Uterus (tissue), 2 donors: ENCODE results near the gene CRB1.

Source experiments
- POLR2A ChIP-seq, 2 donors: fragments of 450-650 bp; IDR thresholded peaks; one replicate each; pipeline ENCODE4 v1.6.1; 2016; ENCODE audit warnings: antibody characterized with exemption in 2 of 2, mild to moderate bottlenecking in 1 of 2, moderate library complexity in 1 of 2
- TF ChIP-seq, protein P1 (sequence below), 4 experiments: fragments of 200-600 bp in 2 of 4; fragments of 450-650 bp in 2 of 4; sonication (generic) in 2 of 4; IDR thresholded peaks; one replicate each; pipeline ENCODE4 v1.5.1; 2016 to 2019; ENCODE audit warnings: antibody characterized with exemption in 4 of 4, mild to moderate bottlenecking in 2 of 4, moderate library complexity in 1 of 4

DNA sequence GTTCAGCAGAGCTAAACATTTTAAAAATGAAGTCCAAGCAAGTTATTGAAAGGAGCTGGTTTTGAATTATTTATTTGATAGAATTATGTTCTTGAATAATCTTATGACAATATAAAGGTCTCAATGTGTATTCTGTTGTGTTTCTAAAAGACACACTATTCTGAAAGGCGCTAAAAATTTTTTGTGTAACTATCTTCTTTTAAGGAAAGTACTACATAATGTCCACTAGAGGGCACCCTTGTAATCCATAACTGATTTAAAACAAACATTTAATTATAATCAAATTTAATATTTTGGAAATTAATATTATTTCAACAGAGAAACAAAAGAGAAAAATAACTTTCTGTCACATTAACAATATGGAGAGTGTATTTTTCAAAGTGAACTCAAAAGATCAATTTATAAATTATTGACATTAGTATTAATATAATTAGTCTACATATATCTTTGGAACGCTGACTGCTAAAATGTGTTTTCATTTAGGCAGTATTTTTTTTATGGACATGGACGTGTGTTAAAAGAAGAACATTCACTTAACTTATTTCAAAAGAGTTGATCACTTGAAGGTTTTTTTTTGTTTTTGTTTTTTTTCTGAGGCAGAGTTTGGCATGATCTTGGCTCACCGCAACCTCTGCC lies 258.8 kb downstream of the CRB1 start:
- TF ChIP-seq, protein P1, sequence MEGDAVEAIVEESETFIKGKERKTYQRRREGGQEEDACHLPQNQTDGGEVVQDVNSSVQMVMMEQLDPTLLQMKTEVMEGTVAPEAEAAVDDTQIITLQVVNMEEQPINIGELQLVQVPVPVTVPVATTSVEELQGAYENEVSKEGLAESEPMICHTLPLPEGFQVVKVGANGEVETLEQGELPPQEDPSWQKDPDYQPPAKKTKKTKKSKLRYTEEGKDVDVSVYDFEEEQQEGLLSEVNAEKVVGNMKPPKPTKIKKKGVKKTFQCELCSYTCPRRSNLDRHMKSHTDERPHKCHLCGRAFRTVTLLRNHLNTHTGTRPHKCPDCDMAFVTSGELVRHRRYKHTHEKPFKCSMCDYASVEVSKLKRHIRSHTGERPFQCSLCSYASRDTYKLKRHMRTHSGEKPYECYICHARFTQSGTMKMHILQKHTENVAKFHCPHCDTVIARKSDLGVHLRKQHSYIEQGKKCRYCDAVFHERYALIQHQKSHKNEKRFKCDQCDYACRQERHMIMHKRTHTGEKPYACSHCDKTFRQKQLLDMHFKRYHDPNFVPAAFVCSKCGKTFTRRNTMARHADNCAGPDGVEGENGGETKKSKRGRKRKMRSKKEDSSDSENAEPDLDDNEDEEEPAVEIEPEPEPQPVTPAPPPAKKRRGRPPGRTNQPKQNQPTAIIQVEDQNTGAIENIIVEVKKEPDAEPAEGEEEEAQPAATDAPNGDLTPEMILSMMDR (IDR thresholded peaks at IDR 0.05): peak; percentile 33 to 65 (median 52)
- no peak for TF ChIP-seq POLR2A (IDR thresholded peaks at IDR 0.05)
